Transverse colon (tissue), 3 donors: ENCODE results near the gene RSF1.
"Not testable (repeated sequence)": the region's sequence is repeated elsewhere in the genome, so short reads cannot be mapped to it uniquely, and the experiment has no call there.

ENCODE experiments used
- EP300 ChIP-seq: sonication (generic); formaldehyde crosslinking; IDR thresholded peaks from one replicate; pipeline ENCODE4 v1.6.1; 2017; ENCODE audit warnings: antibody characterized with exemption, low read depth
- POLR2A ChIP-seq: fragments of 450-650 bp; IDR thresholded peaks from one replicate; pipeline ENCODE4 v1.6.1; 2016; ENCODE audit warnings: antibody characterized with exemption, mild to moderate bottlenecking, moderate library complexity
- TF ChIP-seq, protein P1 (sequence below), 5 experiments: fragments of 200-600 bp in 3 of 5; fragments of 450-650 bp in 2 of 5; sonication (generic) in 3 of 5; IDR thresholded peaks; 1 replicate in 2 of 5; 2 replicates in 3 of 5; pipeline ENCODE4 v1.5.1; 2016 to 2017; ENCODE audit warnings: antibody characterized with exemption in 5 of 5, inconsistent platforms in 3 of 5, mild to moderate bottlenecking in 2 of 5, moderate library complexity in 1 of 5

DNA sequence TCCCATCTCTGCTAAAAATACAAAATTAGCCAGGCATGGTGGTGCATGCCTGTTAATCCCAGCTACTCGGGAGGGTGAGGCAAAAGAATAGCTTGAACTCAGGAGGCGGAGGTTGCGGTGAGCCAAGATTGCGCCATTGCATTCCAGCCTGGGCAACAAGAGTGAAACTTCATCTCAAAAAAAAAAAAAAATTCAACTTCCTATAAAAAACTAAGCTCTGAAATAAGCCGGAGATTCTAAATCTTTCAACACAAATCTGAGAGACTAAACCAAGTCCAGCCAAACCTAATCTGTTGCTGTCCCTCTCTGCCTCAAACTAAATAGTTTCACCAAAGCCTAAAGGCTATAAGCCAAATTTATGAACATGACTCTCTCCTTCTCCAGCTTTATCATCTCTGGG is 186.6 kb downstream of the RSF1 start:
- TF ChIP-seq POLR2A, EP300: not testable (repeated sequence)
- TF ChIP-seq, protein P1, sequence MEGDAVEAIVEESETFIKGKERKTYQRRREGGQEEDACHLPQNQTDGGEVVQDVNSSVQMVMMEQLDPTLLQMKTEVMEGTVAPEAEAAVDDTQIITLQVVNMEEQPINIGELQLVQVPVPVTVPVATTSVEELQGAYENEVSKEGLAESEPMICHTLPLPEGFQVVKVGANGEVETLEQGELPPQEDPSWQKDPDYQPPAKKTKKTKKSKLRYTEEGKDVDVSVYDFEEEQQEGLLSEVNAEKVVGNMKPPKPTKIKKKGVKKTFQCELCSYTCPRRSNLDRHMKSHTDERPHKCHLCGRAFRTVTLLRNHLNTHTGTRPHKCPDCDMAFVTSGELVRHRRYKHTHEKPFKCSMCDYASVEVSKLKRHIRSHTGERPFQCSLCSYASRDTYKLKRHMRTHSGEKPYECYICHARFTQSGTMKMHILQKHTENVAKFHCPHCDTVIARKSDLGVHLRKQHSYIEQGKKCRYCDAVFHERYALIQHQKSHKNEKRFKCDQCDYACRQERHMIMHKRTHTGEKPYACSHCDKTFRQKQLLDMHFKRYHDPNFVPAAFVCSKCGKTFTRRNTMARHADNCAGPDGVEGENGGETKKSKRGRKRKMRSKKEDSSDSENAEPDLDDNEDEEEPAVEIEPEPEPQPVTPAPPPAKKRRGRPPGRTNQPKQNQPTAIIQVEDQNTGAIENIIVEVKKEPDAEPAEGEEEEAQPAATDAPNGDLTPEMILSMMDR (IDR thresholded peaks at IDR 0.05), result not testable (repeated sequence)
